Renal pelvis (tissue), 4 donors: ENCODE results near the gene GHDC. TPM values are rescaled to one million over a fixed set of nuclear protein-coding genes. Genes with fewer than 3 reads are reported as not detected.
"Not testable (repeated sequence)": the region's sequence is repeated elsewhere in the genome, so short reads cannot be mapped to it uniquely, and the experiment has no call there.

ENCODE experiments used
- DNase-seq: peaks from one replicate; pipeline ENCODE4 v3.0.0-alpha.2; 2013
- polyA plus RNA-seq, 3 donors: library from polyadenylated mRNA; unstranded; fragments of 120-200 nt; gene quantifications; one replicate each; pipeline ENCODE4 v1.2.1, GENCODE V29; 2013; ENCODE audit not compliant: insufficient read length in 3 of 3

Gene GHDC
- polyA plus RNA-seq, 3 donors, result 18.4 to 21.9 (median 19.3) TPM

DNA sequence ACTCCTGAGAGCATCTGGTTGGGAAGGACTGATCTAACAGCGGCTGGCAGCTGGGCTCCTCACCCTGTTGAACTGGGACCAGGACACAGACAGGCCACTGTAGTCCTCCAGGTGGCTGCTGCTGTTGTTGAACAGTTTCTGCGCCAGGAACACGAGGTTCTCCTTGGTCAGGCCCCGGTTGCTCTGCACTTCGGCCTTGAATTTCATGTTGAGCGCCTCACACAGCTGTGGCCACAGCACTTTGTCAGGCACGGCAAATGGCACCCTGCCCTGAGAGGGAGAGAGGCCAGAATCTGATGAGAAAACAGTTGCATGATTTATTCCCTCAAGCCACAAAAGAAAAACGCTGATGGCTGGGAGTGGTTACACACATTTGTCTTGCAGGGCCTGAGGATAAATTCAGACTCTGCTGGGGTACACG is 17.6 kb upstream of the GHDC start:
- not testable (repeated sequence) for DNase-seq

GRCh38 chr17:42210046-42210445 is 15.8 kb upstream of the GHDC start:
- no peak for DNase-seq

GRCh38 chr17:42206153-42206612 is 11.9 kb upstream of the GHDC start:
- DNase-seq, result not testable (repeated sequence)

- DNase-seq, result no peak
Measured at GRCh38 chr17:42203354-42203753, 9.1 kb upstream of the GHDC start.

GRCh38 chr17:42202696-42203095 is 8.4 kb upstream of the GHDC start:
- DNase-seq, result no peak

DNA sequence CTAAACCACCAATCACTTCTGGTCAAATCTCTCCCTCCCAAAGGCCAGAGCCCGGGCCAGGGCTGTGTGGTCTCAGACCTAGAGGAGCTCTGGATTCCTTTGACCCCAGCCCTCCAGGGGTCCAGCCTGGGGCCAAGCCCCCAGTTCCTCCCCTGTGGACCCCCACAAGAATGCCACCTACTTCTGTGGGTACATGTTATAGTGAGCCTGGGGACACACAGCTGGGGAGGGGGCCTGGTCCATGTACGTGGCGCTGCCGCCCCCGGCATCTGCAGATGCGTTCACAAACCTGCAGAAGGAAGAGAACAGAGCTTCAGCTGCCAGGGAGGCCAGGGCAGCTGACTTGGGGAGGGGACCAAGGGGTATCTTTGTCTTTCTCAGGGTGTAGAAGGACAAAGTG is 7.9 kb upstream of the GHDC start:
- no peak for DNase-seq

- DNase-seq, result no peak
Measured at GRCh38 chr17:42201458-42201772, 7.1 kb upstream of the GHDC start.

DNA sequence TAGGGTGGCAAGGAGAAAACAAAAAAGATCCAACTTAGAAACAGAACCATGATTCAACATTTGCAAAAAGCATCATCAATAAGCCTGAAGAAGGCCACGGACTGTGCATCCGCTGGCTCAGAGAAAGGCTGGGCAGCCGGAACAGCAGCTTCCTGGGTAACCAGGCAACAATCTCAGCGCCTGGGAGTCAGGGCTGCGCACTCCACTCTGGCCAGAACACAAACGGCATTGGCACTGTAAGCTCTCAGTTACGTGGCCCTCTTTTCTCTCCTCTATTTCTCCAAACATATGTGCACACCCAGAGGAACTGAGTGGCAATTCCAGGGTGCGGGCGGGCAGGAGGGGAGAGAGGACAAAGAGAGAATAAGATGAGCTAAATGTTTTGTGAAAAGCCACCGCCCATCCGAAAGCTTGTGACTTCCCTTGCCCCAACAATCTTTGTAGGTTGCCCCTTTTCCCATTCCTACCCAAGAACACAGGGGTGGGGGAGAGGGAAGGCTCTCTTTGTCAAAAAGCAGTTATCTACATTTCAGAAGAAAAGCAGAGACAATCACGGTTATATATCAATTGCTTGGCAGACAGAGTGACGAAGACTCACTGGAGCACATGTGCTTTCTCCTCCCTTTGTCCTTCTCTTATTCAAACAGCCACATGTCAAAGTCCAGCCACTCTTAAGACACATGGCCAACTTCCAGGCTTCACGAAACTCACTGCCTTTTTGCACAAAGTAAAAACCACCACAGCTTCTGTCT is 6.6 kb upstream of the GHDC start:
- DNase-seq, result no peak

- no peak for DNase-seq
Measured at GRCh38 chr17:42199416-42200011, 5.2 kb upstream of the GHDC start.

DNA sequence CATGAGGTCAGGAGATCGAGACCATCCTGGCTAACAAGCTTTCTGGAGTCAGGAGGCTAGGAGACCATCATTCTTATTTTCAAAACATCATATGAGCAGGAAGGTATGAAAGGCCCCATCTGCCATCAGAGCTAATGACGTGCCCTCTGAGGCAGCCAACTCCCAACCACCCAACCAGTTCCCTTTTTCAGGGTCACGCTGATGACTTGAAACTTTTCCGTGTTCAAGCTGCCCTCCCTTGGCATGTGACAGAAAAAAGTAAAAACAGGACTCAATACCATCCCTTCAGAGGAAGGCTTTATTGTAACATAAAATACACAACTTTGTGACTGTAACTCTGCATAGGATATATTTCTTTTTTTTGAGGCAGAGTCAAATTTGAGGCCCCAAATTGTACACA is 4.6 kb upstream of the GHDC start:
- no peak for DNase-seq

- no peak for DNase-seq
Measured at GRCh38 chr17:42197564-42198156, 3.4 kb upstream of the GHDC start.

- DNase-seq, result no peak
Measured at GRCh38 chr17:42193216-42193968, 902 bp downstream of the GHDC start.

- no peak for DNase-seq
Measured at GRCh38 chr17:42192189-42193126, 1.8 kb downstream of the GHDC start.

DNA sequence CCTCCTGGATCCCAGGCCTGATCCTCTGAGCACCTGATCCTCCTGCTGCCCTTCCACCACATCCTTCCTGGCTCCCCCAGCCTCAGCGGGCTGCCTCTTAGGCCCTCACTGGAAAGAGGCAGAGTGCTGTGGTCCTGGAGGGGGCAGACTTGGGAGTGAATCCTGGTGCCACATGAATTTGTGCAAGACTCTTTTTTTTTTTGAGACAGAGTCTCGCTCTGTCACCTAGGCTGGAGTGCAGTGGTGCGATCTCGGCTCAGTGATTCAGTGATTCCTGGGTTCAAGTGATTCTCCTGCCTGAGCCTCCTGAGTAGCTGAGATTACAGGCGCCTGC is 3.1 kb downstream of the GHDC start:
- DNase-seq, result no peak

DNA sequence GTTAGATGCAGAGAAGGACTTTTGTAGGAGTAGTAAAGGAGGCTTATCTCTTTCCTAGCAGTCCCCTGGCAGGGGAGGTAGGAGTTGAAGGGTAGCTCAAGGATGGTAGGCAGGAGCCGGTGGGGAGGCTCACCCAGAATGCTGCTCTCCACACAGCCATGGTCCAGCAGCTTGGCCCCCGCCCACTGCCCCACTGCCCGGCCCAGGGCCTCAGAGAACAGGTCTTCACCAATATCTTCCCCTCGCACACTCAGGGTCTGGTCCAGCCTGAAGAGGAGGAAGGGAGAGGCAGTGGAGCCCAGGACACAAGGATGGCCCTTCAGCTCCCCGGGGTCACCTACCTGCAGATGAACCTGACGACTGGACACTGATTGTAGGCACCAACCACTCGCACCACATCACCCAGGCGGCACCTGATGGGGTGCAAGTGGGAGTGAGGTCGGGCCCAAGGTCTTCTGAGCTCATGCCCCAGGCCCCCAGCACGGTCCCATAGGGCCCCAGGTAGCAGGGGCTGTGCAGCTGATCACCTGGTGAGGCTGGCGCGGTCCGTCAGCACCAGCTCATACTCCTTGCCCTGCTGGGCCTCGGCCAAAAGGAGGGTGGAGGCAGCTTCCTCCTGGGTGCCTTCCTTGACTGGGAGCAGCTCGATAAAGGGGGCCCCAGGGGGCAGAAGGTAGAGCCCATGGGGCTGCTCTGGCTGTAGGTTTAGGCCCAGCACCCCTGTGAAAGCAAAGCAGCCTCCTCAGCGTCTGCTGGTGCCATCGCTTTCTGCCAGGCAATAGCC is 3.6 kb downstream of the GHDC start:
- no peak for DNase-seq

- DNase-seq, result no peak
Measured at GRCh38 chr17:42189651-42189965, 4.7 kb downstream of the GHDC start.

GRCh38 chr17:42188749-42189650 is 5.3 kb downstream of the GHDC start:
- DNase-seq, result no peak

DNA sequence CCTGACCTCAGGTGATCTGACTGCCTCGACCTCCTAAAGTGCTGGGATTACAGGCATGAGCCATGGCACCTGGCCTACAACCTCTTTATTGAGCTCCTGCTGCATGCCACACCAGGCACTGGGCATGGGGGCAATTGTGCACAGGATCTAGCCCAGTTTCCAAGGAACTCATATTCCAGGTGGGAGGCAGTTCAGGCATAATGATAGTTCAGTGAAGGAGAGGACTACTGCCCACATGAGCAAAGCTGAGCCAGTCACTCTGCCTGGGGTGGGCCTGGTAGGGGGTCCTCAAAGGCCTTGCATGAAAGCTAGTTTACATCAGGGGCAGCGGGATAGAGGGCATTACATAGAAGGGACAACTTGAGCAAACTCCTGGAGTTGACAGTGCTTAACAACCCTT is 6.5 kb downstream of the GHDC start:
- DNase-seq, result no peak

DNA sequence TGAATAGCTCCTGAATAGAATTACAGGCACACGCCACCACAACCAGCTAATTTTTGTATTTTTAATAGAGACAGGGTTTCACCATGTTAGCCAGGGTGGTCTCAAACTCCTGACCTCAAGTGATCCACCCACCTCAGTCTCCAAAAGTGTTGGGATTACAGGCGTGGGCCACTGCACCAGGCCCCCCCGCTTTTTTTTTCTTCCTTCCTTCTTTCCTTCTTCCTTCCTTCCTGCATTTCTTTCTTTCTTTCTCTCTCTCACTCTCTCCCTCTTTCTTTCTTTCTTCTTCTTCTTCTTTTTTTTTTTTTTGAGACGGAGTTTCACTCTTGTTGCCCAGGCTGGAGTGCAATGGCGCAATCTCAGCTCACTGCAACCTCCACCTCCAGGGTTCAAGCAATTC is 8.1 kb downstream of the GHDC start:
- DNase-seq, result not testable (repeated sequence)

DNA sequence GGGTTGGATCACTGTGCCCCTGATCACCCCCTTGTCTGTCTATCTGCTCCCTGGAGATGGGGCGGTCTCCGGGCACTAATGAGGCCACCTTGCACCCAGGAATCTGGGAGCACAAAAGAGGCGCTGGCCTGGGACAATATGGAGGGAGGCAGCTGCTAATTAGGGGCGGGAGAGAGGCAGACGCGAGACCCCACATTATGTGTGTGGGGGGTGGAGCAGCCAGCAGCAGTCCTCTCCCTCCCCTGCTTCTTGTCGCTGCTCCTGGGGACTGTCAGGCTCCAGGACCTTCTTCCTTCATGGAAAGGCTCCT is 8.7 kb downstream of the GHDC start:
- DNase-seq, result no peak
